ENCODE data around the gene CDK5.
"Not testable (repeated sequence)": the region's sequence is repeated elsewhere in the genome, so short reads cannot be mapped to it uniquely, and the experiment has no call there.

CDK5 gene

DNA sequence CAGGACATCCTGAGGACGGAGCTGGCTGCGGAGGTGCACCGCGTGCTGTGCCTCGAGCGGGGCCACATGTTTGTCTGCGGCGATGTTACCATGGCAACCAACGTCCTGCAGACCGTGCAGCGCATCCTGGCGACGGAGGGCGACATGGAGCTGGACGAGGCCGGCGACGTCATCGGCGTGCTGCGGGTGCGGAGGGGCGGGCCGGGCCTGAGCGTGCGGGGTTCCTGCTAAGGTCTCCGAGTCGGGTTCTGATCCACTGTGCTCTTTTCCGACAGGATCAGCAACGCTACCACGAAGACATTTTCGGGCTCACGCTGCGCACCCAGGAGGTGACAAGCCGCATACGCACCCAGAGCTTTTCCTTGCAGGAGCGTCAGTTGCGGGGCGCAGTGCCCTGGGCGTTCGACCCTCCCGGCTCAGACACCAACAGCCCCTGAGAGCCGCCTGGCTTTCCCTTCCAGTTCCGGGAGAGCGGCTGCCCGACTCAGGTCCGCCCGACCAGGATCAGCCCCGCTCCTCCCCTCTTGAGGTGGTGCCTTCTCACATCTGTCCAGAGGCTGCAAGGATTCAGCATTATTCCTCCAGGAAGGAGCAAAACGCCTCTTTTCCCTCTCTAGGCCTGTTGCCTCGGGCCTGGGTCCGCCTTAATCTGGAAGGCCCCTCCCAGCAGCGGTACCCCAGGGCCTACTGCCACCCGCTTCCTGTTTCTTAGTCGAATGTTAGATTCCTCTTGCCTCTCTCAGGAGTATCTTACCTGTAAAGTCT is 43.8 kb downstream of the CDK5 start:
- H3K4me3 ChIP-seq (replicated peaks; ENCODE audit: low read depth, low read length) = peak overlapping the region; percentile 33
- TF ChIP-seq, protein P1, sequence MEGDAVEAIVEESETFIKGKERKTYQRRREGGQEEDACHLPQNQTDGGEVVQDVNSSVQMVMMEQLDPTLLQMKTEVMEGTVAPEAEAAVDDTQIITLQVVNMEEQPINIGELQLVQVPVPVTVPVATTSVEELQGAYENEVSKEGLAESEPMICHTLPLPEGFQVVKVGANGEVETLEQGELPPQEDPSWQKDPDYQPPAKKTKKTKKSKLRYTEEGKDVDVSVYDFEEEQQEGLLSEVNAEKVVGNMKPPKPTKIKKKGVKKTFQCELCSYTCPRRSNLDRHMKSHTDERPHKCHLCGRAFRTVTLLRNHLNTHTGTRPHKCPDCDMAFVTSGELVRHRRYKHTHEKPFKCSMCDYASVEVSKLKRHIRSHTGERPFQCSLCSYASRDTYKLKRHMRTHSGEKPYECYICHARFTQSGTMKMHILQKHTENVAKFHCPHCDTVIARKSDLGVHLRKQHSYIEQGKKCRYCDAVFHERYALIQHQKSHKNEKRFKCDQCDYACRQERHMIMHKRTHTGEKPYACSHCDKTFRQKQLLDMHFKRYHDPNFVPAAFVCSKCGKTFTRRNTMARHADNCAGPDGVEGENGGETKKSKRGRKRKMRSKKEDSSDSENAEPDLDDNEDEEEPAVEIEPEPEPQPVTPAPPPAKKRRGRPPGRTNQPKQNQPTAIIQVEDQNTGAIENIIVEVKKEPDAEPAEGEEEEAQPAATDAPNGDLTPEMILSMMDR (IDR thresholded peaks at IDR 0.05; ENCODE audit: low read depth, low read length, missing control alignments) = no peak
- DNase-seq (ENCODE audit: extremely low read depth, low read depth) = peak; percentile 65

DNA sequence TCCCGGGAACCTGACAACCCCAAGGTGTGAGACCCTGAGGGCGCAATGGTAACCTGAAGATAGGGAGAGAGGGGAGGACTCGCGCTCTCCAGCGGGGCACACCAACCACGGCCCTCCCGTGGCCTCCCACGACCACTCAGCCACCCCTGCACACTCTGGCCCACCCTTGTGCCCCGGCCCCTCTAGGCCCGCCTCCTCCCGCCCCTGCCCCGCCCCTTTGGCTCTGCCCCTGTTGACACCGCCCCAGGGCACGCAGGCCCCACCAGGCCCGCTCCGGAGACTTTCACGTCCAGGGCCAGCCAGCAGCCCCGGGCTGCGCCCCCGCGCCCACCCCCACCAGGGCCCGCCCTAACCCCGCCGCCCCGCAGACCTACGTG is 44.4 kb downstream of the CDK5 start:
- H3K4me3 ChIP-seq (replicated peaks; ENCODE audit: low read depth, low read length) = peak overlapping the region; percentile 33
- TF ChIP-seq, protein P1 (IDR thresholded peaks at IDR 0.05; ENCODE audit: low read depth, low read length, missing control alignments) = no peak
- DNase-seq (ENCODE audit: extremely low read depth, low read depth) = no peak

DNA sequence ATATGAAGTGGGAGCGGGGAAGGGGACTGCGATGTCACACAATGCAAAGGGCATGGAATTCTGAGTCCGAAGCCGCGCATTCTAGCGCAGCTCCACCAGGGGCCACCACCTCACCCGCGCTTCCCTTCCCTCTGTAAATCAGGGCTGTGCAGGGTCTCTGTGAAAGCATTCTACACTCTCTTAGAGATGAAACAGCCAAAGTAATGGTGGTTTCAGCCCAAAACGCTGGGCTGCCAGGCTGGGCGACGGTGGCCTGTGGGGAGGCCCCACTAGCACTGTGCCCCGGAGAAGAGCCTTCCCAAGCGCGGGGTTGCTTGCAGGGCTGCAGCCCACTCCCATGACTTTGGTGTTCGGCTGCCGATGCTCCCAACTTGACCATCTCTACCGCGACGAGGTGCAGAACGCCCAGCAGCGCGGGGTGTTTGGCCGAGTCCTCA is 44.8 kb downstream of the CDK5 start:
- no peak for DNase-seq (ENCODE audit: extremely low read depth, low read depth)
- H3K4me3 ChIP-seq (replicated peaks; ENCODE audit: low read depth, low read length) = peak overlapping the region; percentile 25
- TF ChIP-seq, protein P1 (IDR thresholded peaks at IDR 0.05; ENCODE audit: low read depth, low read length, missing control alignments) = peak; percentile 67

DNA sequence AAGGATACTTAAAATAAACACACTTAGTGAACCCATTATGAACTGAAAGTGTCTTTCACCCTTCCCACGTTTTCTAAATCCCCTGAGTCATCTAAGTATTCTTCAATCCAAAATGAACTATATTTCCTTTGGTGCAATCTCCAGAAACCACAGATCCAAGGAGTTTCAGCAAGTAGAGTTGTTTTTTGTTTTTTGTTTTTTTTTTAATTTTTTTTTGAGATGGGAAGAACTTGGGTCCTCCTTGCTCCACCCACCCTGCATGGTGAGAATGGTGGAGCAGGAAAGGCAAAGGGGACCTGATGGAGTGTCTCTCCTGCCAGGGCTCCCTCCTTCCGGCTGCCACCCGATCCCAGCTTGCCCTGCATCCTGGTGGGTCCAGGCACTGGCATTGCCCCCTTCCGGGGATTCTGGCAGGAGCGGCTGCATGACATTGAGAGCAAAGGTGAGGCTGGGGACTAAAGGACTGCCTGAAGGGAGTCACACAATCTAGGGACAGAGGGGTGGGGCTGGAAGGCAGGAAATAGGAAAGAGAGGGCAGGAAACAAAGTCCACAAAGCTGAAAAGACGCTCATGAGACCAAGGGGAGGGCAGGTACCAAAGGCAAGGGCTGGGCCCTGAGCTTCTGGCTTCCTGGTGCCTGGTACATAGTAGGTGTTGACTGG is 45.5 kb downstream of the CDK5 start:
- TF ChIP-seq, protein P1 (IDR thresholded peaks at IDR 0.05; ENCODE audit: low read depth, low read length, missing control alignments) = no peak
- DNase-seq (ENCODE audit: extremely low read depth, low read depth) = no peak

DNA sequence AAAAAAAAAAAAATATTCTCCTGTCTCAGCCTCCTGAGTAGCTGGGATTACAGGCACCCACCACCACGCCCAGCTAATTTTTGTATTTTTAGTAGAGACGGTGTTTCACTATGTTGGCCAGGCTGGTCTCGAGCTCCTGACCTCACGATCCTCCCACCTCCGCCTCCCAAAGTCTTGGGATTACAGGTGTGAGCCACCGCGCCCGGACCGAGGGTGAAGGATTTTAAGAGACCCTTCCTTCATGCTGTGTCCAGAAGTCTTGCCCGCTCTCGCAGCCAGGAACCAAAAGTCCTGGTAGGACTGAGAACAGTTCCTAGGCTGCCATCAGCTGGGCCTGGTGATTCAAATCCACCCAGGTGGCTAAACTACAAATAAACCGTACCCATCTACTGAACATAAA is 46.1 kb downstream of the CDK5 start:
- not testable (repeated sequence) for H3K4me3 ChIP-seq (replicated peaks; ENCODE audit: low read depth, low read length)

More for the DNA sequence above, 45.5 kb downstream of the CDK5 start:
- H3K4me3 ChIP-seq (replicated peaks; ENCODE audit: low read depth, low read length) = no peak overlapping the region

DNA sequence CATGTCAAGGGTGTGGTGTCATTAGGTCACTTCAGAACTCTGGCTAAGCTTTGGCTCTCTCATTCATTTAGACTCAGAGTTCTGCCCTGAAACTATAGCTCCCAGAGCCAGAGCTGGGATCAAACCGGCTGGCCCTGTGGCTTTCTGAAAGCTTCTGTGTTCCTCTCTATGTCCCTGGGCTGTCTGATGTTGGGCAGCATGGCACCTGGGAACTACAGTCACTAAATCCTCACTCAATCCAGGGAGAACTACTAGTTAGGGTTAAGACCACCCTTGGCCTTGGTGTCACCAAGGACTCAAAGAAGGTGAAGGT is 46.6 kb downstream of the CDK5 start:
- TF ChIP-seq, protein P1 (IDR thresholded peaks at IDR 0.05; ENCODE audit: low read depth, low read length, missing control alignments) = no peak
- H3K4me3 ChIP-seq (replicated peaks; ENCODE audit: low read depth, low read length) = peak overlapping the region; percentile 25

More for the DNA sequence above, 46.1 kb downstream of the CDK5 start:
- not testable (repeated sequence) for DNase-seq (ENCODE audit: extremely low read depth, low read depth)

DNA sequence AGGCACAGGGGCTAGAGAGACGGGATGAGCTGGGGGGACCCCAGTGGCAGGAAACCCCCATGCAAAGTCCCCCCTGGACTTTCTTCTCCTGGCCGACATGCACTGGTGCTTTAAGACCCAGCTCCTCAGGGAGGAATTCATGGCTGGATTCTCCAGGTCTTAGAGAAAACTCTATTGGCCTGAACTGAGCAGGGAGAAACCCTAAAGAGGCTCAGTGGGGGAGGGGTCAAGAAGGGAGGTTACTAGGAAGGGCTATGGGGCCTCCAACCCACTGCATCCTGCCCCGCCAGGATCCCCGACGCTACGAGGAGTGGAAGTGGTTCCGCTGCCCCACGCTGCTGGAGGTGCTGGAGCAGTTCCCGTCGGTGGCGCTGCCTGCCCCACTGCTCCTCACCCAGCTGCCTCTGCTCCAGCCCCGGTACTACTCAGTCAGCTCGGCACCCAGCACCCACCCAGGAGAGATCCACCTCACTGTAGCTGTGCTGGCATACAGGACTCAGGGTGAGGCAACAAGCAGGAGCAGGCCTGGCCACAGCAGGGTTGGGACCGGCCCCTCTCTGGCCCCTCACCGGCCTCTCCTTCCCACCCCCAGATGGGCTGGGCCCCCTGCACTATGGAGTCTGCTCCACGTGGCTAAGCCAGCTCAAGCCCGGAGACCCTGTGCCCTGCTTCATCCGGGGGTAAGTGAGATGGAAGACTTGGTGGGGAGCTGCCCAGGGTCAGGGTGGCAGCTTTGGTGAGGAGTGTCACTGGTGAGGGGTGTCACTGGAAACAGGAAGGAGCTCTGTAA is 47.2 kb downstream of the CDK5 start:
- TF ChIP-seq, protein P1 (IDR thresholded peaks at IDR 0.05; ENCODE audit: low read depth, low read length, missing control alignments) = no peak
- H3K4me3 ChIP-seq (replicated peaks; ENCODE audit: low read depth, low read length) = peak overlapping the region; percentile 25
- DNase-seq (ENCODE audit: extremely low read depth, low read depth) = no peak

More for the DNA sequence above, 46.6 kb downstream of the CDK5 start:
- no peak for DNase-seq (ENCODE audit: extremely low read depth, low read depth)

Data from HFF-Myc (cell line).